ENCODE data around the gene IGLL1. TPM values are rescaled to one million over a fixed set of nuclear protein-coding genes. Genes with fewer than 3 reads are reported as not detected.

IGLL1 gene
- polyA plus RNA-seq, 3 donors, result 0.28 to 1.9 (median 0.88) TPM

DNA sequence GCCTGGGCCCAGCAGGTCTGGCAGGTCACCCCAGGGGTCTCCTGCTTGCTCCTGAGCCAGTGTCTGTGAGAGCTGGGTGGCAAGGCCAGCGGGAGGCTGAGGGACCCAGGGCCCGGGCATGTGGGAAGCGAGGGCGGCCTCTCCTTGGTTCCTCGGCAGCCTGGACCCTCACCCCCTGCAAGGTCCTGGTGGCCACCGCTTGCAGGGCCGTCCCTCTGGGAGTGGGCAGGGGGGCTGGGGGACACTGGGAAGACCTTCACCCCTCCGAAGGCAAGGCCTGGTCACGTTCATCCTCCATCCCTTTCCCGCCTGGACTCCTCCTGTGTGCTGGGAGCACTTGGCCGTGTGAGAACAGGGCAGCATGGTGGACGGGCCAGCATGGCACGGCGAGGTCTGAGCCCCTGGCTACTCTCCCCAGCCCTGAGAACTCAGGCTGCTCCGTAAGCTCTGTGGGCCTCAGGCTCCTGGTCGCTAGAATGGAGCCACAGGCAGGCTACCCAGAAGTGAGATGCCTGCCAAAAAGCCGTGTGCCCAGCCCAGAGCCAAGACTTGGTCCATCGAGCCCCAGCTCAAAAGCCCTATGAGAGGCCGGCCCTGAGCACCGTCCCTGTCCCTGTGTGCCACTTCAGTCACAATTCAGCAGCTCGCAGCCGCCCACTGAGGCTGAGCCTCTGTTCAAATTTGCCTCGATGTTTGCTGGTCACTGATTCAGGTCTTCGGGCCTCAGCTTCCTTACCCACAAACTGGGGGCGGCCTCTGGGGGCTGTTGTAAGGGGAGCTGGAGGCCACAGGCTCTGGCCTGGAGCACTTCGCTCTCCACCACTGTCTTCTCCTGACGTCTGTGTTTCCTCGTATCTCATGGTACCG is 45.0 kb downstream of the IGLL1 start:
- no peak for DNase-seq (ENCODE audit: extremely low read depth in 1 of 11, low read depth in 9 of 11, low spot score in 4 of 11)

DNA sequence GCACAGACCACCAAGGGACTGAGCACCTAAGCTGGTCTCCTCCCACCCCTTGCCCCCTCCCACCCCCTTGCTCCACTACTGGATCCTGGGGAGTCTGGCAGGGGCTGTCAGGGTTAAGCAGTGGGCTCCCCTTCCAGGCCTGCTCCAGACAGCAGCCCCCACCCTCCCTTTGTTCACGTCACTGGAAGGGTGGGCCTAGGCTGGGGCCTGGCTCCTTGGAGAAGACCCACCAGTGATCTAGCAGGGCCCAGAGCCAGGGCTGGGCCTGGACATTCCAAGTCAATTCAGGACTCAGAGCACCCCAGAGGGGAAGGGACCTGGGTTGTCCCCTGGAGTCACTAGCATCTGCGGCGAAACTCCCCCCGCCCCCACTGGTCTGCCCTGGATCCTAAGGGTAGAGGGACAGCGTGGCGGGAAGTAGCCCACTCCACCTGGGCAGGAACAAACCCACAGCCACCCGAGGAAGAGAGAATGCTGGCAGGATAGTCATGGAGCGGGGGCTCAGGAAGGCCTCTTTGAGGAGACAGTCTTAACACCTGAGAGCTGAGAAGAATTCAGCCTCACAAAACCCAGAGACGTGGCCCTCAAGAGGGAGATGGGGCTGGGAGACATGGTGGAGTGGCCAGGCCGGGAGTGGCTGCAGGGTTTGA is 45.8 kb downstream of the IGLL1 start:
- no peak for DNase-seq (ENCODE audit: extremely low read depth in 1 of 11, low read depth in 9 of 11, low spot score in 4 of 11)

DNA sequence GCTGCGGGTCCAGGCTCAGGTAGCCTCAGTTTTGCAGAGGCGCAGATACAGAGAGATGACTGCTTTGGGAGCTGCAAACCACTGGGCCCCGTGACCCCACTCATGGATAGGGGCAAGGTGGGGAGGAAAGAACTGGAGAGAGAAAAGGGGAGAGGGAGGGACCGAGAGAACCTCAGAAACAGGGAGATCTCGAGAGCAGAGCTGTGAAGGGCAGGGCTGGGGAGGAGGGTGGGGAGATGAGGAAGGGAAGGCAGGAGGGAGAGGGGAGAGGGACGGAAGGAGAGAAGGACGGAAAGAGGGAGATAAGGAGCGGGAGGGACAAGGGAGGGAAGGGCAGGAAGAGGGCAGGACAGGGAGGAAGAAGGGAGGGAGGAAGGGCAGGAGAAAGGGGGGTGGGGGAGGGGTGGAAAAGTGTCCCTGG is 46.3 kb downstream of the IGLL1 start:
- DNase-seq (ENCODE audit: extremely low read depth in 1 of 11, low read depth in 9 of 11, low spot score in 4 of 11), result no peak

DNA sequence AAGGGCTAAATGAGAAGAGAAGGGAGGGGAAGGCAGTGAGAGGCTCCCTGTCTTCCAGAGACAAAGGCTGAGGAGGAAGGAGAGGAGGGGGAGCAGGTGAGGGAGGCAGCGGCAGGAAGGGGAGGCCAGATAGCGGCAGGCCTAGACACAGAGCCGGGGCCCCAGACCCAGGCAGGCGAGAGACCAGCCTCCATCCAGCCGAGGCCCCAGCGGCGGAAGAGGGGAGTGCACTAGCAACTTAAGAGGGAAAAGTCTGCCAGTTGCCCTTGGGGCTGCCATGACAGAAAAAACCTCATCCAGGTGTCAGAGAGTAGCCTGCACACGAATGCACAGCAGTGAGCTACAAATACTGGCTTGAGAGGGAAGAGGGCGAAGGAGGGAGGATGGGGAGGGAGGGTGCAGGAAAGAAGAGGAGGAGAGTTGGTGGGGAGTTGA is 46.7 kb downstream of the IGLL1 start:
- DNase-seq (ENCODE audit: extremely low read depth in 1 of 11, low read depth in 9 of 11, low spot score in 4 of 11), result peak in 1 of 11 donors; percentile 65

DNA sequence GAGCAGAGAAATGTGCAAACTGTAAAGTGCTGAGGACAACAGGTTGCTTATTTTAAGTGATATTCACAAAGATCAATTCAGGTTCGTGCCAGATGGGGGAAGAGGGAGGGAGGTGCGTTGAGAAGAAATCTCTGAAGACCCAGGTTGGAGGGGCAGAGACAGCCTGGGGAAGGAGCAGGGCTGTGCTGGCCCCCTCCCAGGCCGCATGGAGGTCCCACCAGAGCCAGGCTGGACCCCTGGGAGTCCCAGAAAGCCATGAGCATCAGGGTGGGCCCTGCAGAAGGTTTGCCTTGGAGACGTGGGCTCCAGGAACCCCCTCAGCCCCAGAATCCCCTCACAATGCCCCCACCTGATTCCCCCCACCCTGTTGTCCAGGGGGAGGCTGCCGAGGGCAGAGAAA is 47.4 kb downstream of the IGLL1 start:
- DNase-seq (ENCODE audit: extremely low read depth in 1 of 11, low read depth in 9 of 11, low spot score in 4 of 11), result no peak

DNA sequence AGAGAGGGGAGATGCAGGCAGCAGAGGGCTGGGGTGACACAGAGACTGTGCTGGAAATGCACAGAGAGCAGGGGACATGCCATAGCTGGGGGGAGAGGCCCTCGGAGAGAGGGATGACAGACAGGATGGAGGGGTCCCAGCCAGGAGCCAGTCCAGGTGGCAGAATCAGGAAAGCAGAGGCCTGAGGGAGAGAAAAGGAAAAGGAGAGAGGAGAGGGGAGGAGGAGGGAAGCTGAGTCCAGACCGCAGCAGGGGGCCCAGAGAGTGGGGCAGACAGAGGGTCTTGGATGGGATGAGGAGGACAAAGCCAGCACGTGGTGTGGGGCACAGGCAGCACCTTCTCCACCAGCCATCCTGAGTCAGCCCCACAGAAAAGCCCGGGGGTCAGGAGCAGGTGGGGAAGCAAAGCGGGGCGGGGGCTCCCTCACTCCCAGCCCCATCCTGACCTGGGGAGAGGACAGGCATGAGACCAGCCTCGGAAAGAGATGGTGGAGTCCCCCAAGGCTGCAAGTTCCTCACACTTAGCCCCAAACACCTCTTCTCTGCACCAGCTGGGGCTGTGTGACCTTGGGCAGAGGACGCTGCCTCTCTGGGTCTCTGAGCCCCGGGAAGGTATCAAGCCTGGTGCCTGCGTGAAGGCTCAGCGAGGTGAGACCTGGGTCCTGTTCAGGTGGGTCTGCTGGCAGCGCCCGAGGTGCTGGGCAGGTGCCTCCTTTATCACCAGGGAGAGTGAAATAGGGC is 48.0 kb downstream of the IGLL1 start:
- DNase-seq (ENCODE audit: extremely low read depth in 1 of 11, low read depth in 9 of 11, low spot score in 4 of 11), result no peak

DNA sequence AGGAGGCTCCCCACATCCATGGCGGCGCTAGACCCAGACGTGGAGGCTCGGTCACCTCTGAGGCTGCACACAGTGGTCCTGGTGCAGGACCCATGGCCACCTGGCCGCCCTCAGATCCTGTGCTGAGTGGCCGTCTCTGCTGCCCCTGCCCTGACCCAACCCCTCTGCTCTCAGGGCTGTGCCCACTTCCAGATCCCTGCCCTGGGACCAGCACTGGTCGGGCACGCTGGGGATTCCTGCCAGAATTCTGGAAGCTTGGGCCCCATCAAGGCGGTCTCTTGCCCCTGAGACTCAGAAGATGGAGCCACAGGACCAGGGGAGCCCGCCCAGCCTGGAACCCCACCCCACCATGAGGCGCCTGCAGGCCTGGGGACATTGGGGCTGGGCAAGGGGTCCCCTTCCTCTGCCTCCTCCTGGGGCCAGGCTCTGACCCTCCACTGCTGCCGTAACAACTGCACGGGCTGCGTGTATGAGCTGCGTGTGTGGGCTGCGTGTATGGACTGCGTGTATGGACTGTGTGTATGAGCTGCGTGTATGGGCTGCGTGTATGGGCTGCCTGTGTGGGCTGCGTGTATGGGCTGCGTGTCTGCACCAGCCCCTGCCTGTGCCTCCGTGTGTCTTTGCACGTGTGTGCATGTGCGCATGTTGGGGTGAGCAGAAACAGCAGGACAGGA is 48.7 kb downstream of the IGLL1 start:
- DNase-seq (ENCODE audit: extremely low read depth in 1 of 11, low read depth in 9 of 11, low spot score in 4 of 11), result no peak

DNA sequence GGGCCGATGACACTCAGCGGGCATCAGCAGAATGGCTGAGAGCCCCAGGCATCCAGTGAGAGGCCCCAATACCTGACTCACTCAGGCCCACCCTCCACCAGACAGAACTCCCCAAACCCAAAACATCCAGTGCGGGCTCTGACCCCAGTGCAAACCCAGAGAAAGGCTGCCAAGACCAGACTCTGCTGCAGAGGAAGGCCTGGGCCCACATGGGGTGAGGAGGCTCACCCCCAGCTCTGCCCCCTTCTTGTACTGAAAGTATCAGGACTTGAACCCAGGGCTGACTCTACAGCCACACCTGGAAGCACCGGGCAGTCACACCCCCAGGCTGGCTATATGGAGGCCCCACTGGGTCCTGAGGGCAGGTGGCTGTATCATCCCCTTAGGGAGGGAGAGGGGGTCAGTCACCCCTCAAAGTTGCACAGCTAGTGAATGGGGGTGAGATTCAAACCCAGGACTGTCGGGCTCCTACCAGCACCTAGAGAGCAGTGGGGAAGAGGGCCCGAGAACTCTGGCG is 49.3 kb downstream of the IGLL1 start:
- no peak for DNase-seq (ENCODE audit: extremely low read depth in 1 of 11, low read depth in 9 of 11, low spot score in 4 of 11)

DNA sequence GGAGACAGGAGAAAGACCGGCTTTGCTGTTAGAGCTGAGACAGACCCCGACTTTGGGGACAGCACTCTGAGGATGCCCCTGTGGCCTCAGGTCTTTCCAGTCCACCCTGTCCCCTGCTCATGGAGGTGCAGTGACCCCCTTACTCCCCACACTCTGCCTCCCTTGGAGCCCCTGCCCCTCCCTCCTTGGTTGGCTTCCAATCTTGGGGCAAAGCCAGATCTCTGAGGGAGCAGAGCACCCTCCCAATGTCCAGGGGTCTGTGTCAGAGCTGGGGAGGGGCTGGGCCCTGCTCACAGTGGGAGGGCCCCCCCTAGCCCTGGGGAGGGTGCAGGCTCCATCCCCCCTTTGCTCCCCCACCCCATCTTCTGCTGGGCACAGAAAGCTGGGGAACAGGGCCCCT is 50.0 kb downstream of the IGLL1 start:
- no peak for DNase-seq (ENCODE audit: extremely low read depth in 1 of 11, low read depth in 9 of 11, low spot score in 4 of 11)

DNA sequence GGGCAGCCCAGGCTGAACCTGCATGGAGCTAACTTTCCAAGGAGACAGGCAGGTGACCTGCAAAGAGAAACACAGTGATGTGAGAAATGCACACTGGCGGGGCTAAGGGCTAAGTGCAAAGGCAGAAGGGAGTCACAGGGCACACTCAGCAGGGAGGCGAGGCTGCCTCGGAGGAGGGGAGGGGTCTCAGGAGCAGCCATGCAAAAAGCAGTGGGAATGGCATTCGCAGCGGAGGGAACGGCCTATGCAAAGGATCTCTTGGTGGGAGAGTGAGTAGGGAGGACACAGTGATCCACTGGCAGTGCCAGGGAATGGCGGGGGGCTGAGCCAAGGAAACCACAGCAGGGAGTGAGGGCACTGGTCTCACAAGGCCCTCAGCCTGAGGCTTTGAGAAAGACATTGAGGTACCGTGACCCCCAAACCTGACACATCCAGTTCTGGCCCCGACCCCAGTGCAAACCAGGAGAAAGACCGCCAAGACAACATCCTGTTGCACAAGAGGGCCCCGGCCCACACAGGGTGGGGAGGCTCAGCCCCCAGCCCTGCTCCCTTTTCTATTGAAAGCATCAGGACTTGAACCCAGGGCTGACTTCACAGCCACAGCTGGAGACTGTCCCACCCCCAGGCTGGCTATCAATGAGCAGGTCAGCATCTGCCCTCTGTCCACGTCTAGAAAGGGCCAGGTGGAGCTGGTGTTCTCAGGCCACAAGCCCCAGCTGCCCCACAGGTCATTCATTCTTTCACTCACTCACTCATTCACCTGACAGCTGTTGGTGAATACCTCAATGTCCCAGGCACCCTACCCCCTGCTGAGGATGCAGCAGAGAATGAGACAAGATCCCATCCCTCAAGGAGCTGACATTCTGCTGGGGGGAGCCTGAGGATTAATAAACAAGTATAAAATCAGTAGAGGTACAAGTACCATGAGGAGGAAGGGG is 50.7 kb downstream of the IGLL1 start:
- no peak for DNase-seq (ENCODE audit: extremely low read depth in 1 of 11, low read depth in 9 of 11, low spot score in 4 of 11)

DNA sequence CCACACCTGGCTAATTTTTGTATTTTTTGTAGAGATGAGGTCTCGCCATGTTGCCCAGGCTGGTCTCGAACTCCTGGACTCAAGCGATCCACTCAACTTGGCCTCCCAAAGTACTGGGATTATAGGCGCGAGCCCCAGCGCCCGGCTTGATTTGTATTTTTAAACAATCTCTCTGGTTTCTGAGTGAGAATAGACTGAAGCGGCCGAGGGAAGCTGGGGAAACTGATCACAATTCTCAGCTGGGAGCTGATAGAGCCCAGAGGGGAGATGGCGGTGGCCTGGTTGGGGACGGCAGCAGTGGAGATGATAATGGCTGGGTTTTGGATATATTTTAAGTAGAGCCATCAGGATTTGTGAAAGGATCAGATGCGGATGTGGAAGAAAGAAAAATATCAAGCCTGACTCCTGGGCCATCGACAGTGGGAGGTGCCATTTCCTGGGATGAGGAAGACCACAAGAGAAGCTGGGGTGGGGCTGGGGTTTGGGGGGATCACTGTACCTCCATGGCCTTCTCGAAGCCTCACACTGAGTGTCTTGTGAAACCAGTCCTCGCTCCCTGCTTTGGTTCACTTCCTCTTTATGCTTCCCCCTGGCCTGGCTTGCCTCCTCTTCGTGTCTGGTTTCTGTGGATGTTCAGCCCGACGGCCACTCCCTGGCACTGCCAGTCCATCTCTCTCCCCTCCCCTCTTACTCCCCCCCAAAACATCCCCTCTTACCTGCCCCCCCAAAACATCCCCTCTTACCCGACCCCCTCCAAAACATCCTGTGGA is 51.9 kb downstream of the IGLL1 start:
- DNase-seq (ENCODE audit: extremely low read depth in 1 of 11, low read depth in 9 of 11, low spot score in 4 of 11), result no peak

DNA sequence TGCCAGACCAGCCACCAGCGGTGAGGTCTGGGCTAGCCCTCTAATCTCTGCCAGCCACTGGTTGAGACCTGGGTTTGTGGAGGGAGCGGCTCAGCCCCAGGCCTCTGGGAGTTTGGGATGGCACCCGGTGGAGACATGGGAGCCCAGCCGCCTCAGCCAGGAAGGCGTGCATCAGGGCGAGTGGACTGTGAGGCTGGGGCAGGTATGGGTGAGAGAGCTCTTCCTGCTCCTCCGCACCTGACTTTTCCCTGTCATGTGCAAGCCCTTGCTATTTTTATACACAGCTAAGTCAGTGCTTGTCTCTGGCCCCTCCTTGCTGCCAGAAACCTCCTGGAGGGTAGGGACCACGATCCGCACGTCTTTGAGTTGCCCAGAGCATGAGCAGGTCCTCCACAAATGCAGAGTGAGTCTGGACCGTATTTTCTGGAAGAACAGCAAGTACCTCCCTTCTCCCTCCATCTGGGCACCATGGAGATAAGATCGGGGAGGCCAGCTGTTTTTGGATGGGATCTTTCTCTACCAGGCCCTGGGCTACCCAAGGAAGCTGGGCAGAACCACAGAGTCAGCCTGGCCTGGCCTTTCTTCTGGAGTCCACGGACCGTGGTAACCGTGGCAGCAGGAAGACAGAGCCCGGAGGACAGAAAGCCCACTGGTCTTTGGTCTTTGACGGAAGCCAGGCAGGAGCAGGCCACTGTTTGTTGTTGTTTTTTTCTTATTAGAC is 53.3 kb downstream of the IGLL1 start:
- no peak for DNase-seq (ENCODE audit: extremely low read depth in 1 of 11, low read depth in 9 of 11, low spot score in 4 of 11)

DNA sequence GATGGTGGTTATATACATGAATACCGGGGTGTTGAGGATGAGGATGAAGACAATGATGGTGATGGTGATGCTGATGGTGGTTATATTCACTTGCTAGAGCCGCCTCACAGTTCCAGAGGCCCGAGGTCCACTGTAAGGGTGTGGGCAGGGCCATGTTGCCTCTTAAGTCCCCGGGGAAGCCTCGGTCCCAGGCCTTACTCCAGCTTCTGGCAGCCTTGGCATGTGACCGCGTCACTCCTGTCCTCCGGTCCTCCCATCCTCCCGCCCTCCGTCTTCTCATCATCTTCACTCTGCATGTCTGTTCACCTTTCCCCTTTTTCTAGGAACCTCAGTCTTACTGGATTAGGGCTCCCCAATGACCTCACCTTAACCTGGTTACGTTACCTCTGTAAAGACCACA is 54.6 kb downstream of the IGLL1 start:
- DNase-seq (ENCODE audit: extremely low read depth in 1 of 11, low read depth in 9 of 11, low spot score in 4 of 11), result no peak

DNA sequence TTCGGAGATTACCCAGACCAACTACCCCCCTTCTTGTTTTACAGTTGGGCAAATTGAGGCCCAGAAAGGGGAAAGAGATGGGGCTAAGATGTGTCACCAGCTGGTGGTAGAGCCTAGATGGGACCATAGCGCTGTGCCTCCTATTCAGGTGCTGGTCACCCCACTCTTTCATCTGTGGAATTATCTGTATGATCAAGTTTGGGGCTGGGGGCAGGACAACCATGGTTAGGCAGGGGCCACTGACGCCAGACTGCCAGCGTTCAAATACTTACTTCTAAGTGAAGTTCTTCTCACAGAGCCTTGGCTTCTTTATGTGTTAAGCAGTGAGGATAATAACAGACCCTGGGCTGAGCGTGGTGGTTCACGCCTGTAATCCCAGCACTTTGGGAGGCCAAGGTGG is 55.9 kb downstream of the IGLL1 start:
- DNase-seq (ENCODE audit: extremely low read depth in 1 of 11, low read depth in 9 of 11, low spot score in 4 of 11), result no peak

DNA sequence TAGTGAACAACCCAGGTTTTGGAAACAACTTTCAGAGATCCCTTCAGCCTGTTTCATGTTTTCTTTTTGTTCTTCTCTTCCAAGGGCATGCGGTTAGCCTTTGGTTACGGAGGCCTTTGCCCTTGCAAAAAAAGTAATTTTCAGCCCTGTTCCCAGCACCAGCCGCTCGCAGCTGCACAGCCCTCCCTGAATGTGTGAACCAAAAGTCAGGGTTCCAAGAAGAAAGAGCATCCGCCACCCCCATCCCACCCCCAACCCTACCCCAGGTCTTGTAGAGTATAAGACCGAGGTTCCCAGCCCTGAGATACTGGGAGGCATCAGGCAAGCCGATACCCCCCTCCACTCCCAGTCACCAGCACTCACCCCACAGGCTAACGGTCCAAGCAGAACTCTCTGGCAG is 56.4 kb downstream of the IGLL1 start:
- DNase-seq (ENCODE audit: extremely low read depth in 1 of 11, low read depth in 9 of 11, low spot score in 4 of 11), result no peak

Data from renal cortex interstitium (tissue), 11 donors.